GM10248 (cell line): Measurements from ENCODE around the gene MEIS1.

ENCODE experiments used
- CTCF ChIA-PET: fragments of 300-600 bp; sonication (Branson Sonifier 250); formaldehyde crosslinking; extraction: SDS; loops from one replicate; lab custom pipeline; 2021; ENCODE audit warnings: antibody characterized with exemption; lab: Yijun Ruan, JAX
- POLR2A ChIA-PET: fragments of 350-650 bp; sonication (Branson Sonifier 250); formaldehyde crosslinking; extraction: SDS; loops from one replicate; lab custom pipeline; 2020; ENCODE audit warnings: antibody characterized with exemption; lab: Yijun Ruan, JAX
- DNase-seq: peaks from one replicate; pipeline ENCODE4 v3.0.0; 2012; ENCODE audit errors: extremely low spot score
- CTCF ChIP-seq: IDR thresholded peaks from 2 replicates; pipeline ENCODE4 v1.5.1; 2012; ENCODE audit warnings: mild to moderate bottlenecking, low read depth; ENCODE audit errors: extremely low read depth, missing control alignments, control extremely low read depth

Gene MEIS1

GRCh38 chr2:66534461-66534860 is 99.5 kb downstream of the MEIS1 start:
- ChIA-PET POLR2A (no interaction called here), CTCF (interaction anchor here (2.5 to 3.2 kb wide), 2 partner anchors 9 to 13 kb away, joined by 10 to 13 read pairs; no protein-coding TSS in a partner anchor)
- no peak for DNase-seq

GRCh38 chr2:66535574-66536289 is 100.8 kb downstream of the MEIS1 start:
- CTCF ChIA-PET = interaction anchor here (0.9 to 3.2 kb wide), 4 partner anchors 10 to 18 kb away, joined by 3 to 13 read pairs (median 7); no protein-coding TSS in a partner anchor
- TF ChIP-seq CTCF = no peak
- POLR2A ChIA-PET = no interaction called here
- no peak for DNase-seq

More at GRCh38 chr2:66534461-66534860, 99.5 kb downstream of the MEIS1 start:
- TF ChIP-seq CTCF = no peak

GRCh38 chr2:66536290-66536673 is 101.4 kb downstream of the MEIS1 start:
- ChIA-PET POLR2A (no interaction called here), CTCF (interaction anchor here (0.9 to 3.2 kb wide), 5 partner anchors 10 to 17 kb away, joined by 3 to 13 read pairs (median 4); no protein-coding TSS in a partner anchor)
- no peak for TF ChIP-seq CTCF
- DNase-seq = no peak

GRCh38 chr2:66536997-66537396 is 102.1 kb downstream of the MEIS1 start:
- POLR2A ChIA-PET = no interaction called here
- DNase-seq = no peak
- TF ChIP-seq CTCF = no peak
- CTCF ChIA-PET = interaction anchor here (1.2 to 3.2 kb wide), 4 partner anchors 10 to 16 kb away, joined by 3 to 13 read pairs (median 6); no protein-coding TSS in a partner anchor

GRCh38 chr2:66538291-66538690 is 103.4 kb downstream of the MEIS1 start:
- POLR2A ChIA-PET = no interaction called here
- no peak for TF ChIP-seq CTCF
- CTCF ChIA-PET = no interaction called here
- no peak for DNase-seq

GRCh38 chr2:66539452-66539851 is 104.5 kb downstream of the MEIS1 start:
- CTCF ChIA-PET = interaction anchor here (0.9 kb wide), 1 partner anchor 8 kb away, joined by 3 read pairs; no protein-coding TSS in a partner anchor
- TF ChIP-seq CTCF = no peak
- POLR2A ChIA-PET = no interaction called here
- DNase-seq = no peak
